Measurements from ENCODE around the gene BCAS1. TPM values are rescaled to one million over a fixed set of nuclear protein-coding genes. Genes with fewer than 3 reads are reported as not detected.

The BCAS1 gene
- total RNA-seq, 2 experiments from 2014 or later: 0.16 to 0.19 TPM

- H4K20me1 ChIP-seq (ENCODE audit: insufficient read depth, low read length): no peaks in the 10 kb centered on the region
- peaks cover 4% of the 10 kb centered on the region; the same call in 1 of the 2 replicates for H3K9me3 ChIP-seq (ENCODE audit: low read length)
- ChIA-PET POLR2A (interaction anchor here (0.6 to 7.4 kb wide), 21 partner anchors 9 to 345 kb away, joined by 3 to 83 read pairs (median 5); no protein-coding TSS in a partner anchor), CTCF (ENCODE audit: unreplicated experiment) (interaction anchor here (1.1 to 3.1 kb wide), 2 partner anchors 10 to 86 kb away, joined by 4 to 9 read pairs; no protein-coding TSS in a partner anchor)
- no peaks in the 10 kb centered on the region for H3K36me3 ChIP-seq (ENCODE audit: insufficient read depth, low read length)
- no TSS peak for BruUV-seq (replicated peaks)
- DNase-seq (ENCODE audit: low spot score): peak; percentile 80
- TF ChIP-seq CTCF (conservative IDR thresholded peaks at IDR 0.05; ENCODE audit: low read length): no peak
- no peak for TF ChIP-seq EZH2phosphoT487 (IDR thresholded peaks at IDR 0.05; ENCODE audit: borderline replicate concordance, low read depth, low read length)
- H2AFZ ChIP-seq (ENCODE audit: low read length): peak overlapping the region; percentile 81
- intact Hi-C loops (cut with micrococcal nuclease; ENCODE audit: unreplicated experiment): loop anchor here (5.0 to 10.0 kb wide), 2 partner anchors 58 to 925 kb away; no protein-coding TSS in a partner anchor
- peak overlapping the region; percentile 45 for H3K4me3 ChIP-seq (ENCODE audit: low read depth, low read length, poor library complexity, severe bottlenecking)
- peak overlapping the region; percentile 77 for H3K4me2 ChIP-seq (ENCODE audit: low read length)
- peaks cover 5% of the 10 kb centered on the region; the same call in 1 of the 2 replicates for H3K79me2 ChIP-seq (ENCODE audit: insufficient read depth, low read depth, low read length)
- peaks cover 90% of the 10 kb centered on the region for H3K4me1 ChIP-seq (ENCODE audit: insufficient read depth, low read length, poor library complexity, severe bottlenecking)
- H3K27ac ChIP-seq (ENCODE audit: low read depth, low read length, poor library complexity, severe bottlenecking): peak overlapping the region; percentile 90
- H3K9me2 ChIP-seq (ENCODE audit: insufficient read depth, low read length): no peaks in the 10 kb centered on the region
These were observed 140.3 kb downstream of the BCAS1 start for GRCh38 chr20:53929974-53930650.

GRCh38 chr20:53929399-53929798 lies 141.0 kb downstream of the BCAS1 start:
- TF ChIP-seq CTCF (conservative IDR thresholded peaks at IDR 0.05; ENCODE audit: low read length): no peak
- TF ChIP-seq EZH2phosphoT487 (IDR thresholded peaks at IDR 0.05; ENCODE audit: borderline replicate concordance, low read depth, low read length): no peak
- intact Hi-C loops (cut with micrococcal nuclease; ENCODE audit: unreplicated experiment): no loop called here
- H3K4me3 ChIP-seq (ENCODE audit: low read depth, low read length, poor library complexity, severe bottlenecking): peak overlapping the region; percentile 45
- no TSS peak for BruUV-seq (replicated peaks)
- H3K4me2 ChIP-seq (ENCODE audit: low read length): peak overlapping the region; percentile 77
- H3K4me1 ChIP-seq (ENCODE audit: insufficient read depth, low read length, poor library complexity, severe bottlenecking): peaks cover 90% of the 10 kb centered on the region
- peaks cover under 1% of the 10 kb centered on the region; the same call in 1 of the 2 replicates for H3K36me3 ChIP-seq (ENCODE audit: insufficient read depth, low read length)
- H2AFZ ChIP-seq (ENCODE audit: low read length): peak overlapping the region; percentile 81; the same call in 1 of the 2 replicates
- CTCF ChIA-PET (ENCODE audit: unreplicated experiment): interaction anchor here (0.5 to 3.1 kb wide), 2 partner anchors 10 to 742 kb away, joined by 3 to 9 read pairs; no protein-coding TSS in a partner anchor
- DNase-seq (ENCODE audit: low spot score): no peak
- H3K27ac ChIP-seq (ENCODE audit: low read depth, low read length, poor library complexity, severe bottlenecking): peak overlapping the region; percentile 90
- POLR2A ChIA-PET: interaction anchor here (1.1 to 4.4 kb wide), 11 partner anchors 10 to 337 kb away, joined by 3 to 35 read pairs (median 5); no protein-coding TSS in a partner anchor
- peaks cover 5% of the 10 kb centered on the region; the same call in 1 of the 2 replicates for H3K79me2 ChIP-seq (ENCODE audit: insufficient read depth, low read depth, low read length)
- H3K9me2 ChIP-seq (ENCODE audit: insufficient read depth, low read length): no peaks in the 10 kb centered on the region
- peaks cover 5% of the 10 kb centered on the region; the same call in 1 of the 2 replicates for H3K9me3 ChIP-seq (ENCODE audit: low read length)
- no peaks in the 10 kb centered on the region for H4K20me1 ChIP-seq (ENCODE audit: insufficient read depth, low read length)
